Upper lobe of left lung (tissue), 4 donors: ENCODE results near the gene BICRAL.
"Not testable (repeated sequence)": the region's sequence is repeated elsewhere in the genome, so short reads cannot be mapped to it uniquely, and the experiment has no call there.

Source experiments
- CTCF ChIP-seq, 6 experiments: fragments of 450-650 bp in 4 of 6; fragments of 200-600 bp in 2 of 6; sonication (generic) in 2 of 6; IDR thresholded peaks; one replicate each; pipeline ENCODE4 v1.5.1; 2016 to 2019; ENCODE audit warnings: antibody characterized with exemption in 6 of 6
- EP300 ChIP-seq, 4 donors: sonication (generic); formaldehyde crosslinking; IDR thresholded peaks; one replicate each; pipeline ENCODE4 v1.5.1; 2017; ENCODE audit warnings: antibody characterized with exemption in 4 of 4, control low read depth in 2 of 4
- POLR2A ChIP-seq, 4 donors: fragments of 450-650 bp; IDR thresholded peaks; one replicate each; pipeline ENCODE4 v1.5.1; 2016 to 2017; ENCODE audit warnings: antibody characterized with exemption in 4 of 4, mild to moderate bottlenecking in 2 of 4
- POLR2AphosphoS5 ChIP-seq, 2 donors: sonication (generic); formaldehyde crosslinking; IDR thresholded peaks; one replicate each; pipeline ENCODE4 v1.5.1; 2017; ENCODE audit warnings: antibody characterized with exemption in 2 of 2

DNA sequence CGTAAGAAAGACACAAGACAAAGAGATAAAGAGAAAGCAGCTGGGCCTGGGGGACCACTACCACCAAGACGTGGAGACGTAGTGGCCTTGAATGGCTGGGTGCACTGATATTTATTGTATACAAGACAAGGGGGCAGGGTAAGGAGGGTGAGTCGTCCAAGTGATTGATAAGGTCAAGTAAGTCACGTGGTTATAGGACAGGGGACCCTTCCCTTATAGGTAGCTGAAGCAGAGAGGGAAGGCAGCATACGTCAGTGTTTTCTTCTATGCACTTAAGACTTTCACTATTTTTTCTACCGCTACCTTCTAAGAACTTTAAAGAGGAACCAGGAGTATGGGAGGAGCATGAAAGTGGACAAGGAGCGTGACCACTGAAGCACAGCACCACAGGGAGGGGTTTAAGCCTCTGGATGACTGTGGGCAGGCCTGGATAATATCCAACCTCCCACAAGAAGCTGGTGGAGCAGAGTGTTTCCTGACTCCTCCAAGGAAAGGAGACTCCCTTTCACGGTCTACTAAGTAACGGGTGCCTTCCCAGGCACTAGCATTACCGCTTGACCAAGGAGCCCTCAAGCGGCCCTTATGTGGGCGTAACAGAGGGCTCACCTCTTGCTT, 47.9 kb upstream of the BICRAL start:
- TF ChIP-seq POLR2A (IDR thresholded peaks at IDR 0.05) (peak in 1 of 4 donors; percentile 20), POLR2AphosphoS5 (IDR thresholded peaks at IDR 0.05) (peak in 1 of 2 donors; percentile 25)
- not testable (repeated sequence) for TF ChIP-seq CTCF, EP300 (IDR thresholded peaks at IDR 0.05)
